Measurements from ENCODE around the gene RBKS. TPM values are rescaled to one million over a fixed set of nuclear protein-coding genes. Genes with fewer than 3 reads are reported as not detected.

Gene RBKS
- total RNA-seq, 1 experiment from 2014 or later: 3.3 TPM

GRCh38 chr2:27814758-27815157 is 75.4 kb downstream of the RBKS start:
- Mint-ChIP-seq H3K27ac (ENCODE audit: unreplicated experiment) (no peak overlapping the region), H3K27me3 (ENCODE audit: unreplicated experiment) (no peaks in the 10 kb centered on the region), H3K36me3 (ENCODE audit: insufficient read depth, unreplicated experiment) (no peaks in the 10 kb centered on the region), H3K4me3 (ENCODE audit: low read depth, unreplicated experiment) (no peak overlapping the region), H3K9me3 (ENCODE audit: low read depth, unreplicated experiment) (no peaks in the 10 kb centered on the region), H3K4me1 (ENCODE audit: low read depth, unreplicated experiment) (peaks cover 15% of the 10 kb centered on the region)
- intact Hi-C loops (cut with micrococcal nuclease; ENCODE audit: unreplicated experiment): no loop called here
- TF ChIP-seq CTCF (IDR thresholded peaks at IDR 0.05; ENCODE audit: unreplicated experiment): no peak
- DNase-seq: no peak
- CTCF ChIA-PET: interaction anchor here (1.0 kb wide), 1 partner anchor 14 kb away, joined by 7 read pairs; no protein-coding TSS in a partner anchor
- BruUV-seq (replicated peaks): no TSS peak

- peaks cover 28% of the 10 kb centered on the region for H3K4me1 Mint-ChIP-seq (ENCODE audit: low read depth, unreplicated experiment)
Measured at GRCh38 chr2:27811768-27812167, 78.4 kb downstream of the RBKS start.

GRCh38 chr2:27810455-27810854 is 79.7 kb downstream of the RBKS start:
- intact Hi-C loops (cut with micrococcal nuclease; ENCODE audit: unreplicated experiment): no loop called here
- Mint-ChIP-seq H3K27me3 (ENCODE audit: unreplicated experiment) (no peaks in the 10 kb centered on the region), H3K9me3 (ENCODE audit: low read depth, unreplicated experiment) (no peaks in the 10 kb centered on the region), H3K4me3 (ENCODE audit: low read depth, unreplicated experiment) (no peak overlapping the region), H3K36me3 (ENCODE audit: insufficient read depth, unreplicated experiment) (no peaks in the 10 kb centered on the region), H3K4me1 (ENCODE audit: low read depth, unreplicated experiment) (peaks cover 28% of the 10 kb centered on the region), H3K27ac (ENCODE audit: unreplicated experiment) (no peak overlapping the region)
- no peak for DNase-seq
- BruUV-seq (replicated peaks): no TSS peak
- CTCF ChIA-PET: no interaction called here
- no peak for TF ChIP-seq CTCF (IDR thresholded peaks at IDR 0.05; ENCODE audit: unreplicated experiment)

More at GRCh38 chr2:27811768-27812167, 78.4 kb downstream of the RBKS start:
- H3K27ac Mint-ChIP-seq (ENCODE audit: unreplicated experiment): no peak overlapping the region
- no peak for TF ChIP-seq CTCF (IDR thresholded peaks at IDR 0.05; ENCODE audit: unreplicated experiment)
- no peaks in the 10 kb centered on the region for H3K9me3 Mint-ChIP-seq (ENCODE audit: low read depth, unreplicated experiment)
- no peak for DNase-seq
- CTCF ChIA-PET: no interaction called here
- no peak overlapping the region for H3K4me3 Mint-ChIP-seq (ENCODE audit: low read depth, unreplicated experiment)
- H3K36me3 Mint-ChIP-seq (ENCODE audit: insufficient read depth, unreplicated experiment): no peaks in the 10 kb centered on the region
- H3K27me3 Mint-ChIP-seq (ENCODE audit: unreplicated experiment): no peaks in the 10 kb centered on the region
- no TSS peak for BruUV-seq (replicated peaks)
- intact Hi-C loops (cut with micrococcal nuclease; ENCODE audit: unreplicated experiment): no loop called here

- no peak overlapping the region for H3K27ac Mint-ChIP-seq (ENCODE audit: unreplicated experiment)
- no peaks in the 10 kb centered on the region for H3K9me3 Mint-ChIP-seq (ENCODE audit: low read depth, unreplicated experiment)
- BruUV-seq (replicated peaks): no TSS peak
- TF ChIP-seq CTCF (IDR thresholded peaks at IDR 0.05; ENCODE audit: unreplicated experiment): no peak
- CTCF ChIA-PET: interaction anchor here (1.5 kb wide), 1 partner anchor 11 kb away, joined by 4 read pairs; no protein-coding TSS in a partner anchor
- DNase-seq: no peak
- no peaks in the 10 kb centered on the region for H3K36me3 Mint-ChIP-seq (ENCODE audit: insufficient read depth, unreplicated experiment)
- no peaks in the 10 kb centered on the region for H3K27me3 Mint-ChIP-seq (ENCODE audit: unreplicated experiment)
- H3K4me3 Mint-ChIP-seq (ENCODE audit: low read depth, unreplicated experiment): no peak overlapping the region
- intact Hi-C loops (cut with micrococcal nuclease; ENCODE audit: unreplicated experiment): loop anchor here (10.0 kb wide), 1 partner anchor 585 kb away; the partner anchor contains the start of gene FOSL2
- peaks cover 28% of the 10 kb centered on the region for H3K4me1 Mint-ChIP-seq (ENCODE audit: low read depth, unreplicated experiment)
Measured at GRCh38 chr2:27809761-27810241, 80.4 kb downstream of the RBKS start.
